ENCODE data around the gene HHIPL1.
A peak's percentile ranks its signal among the peaks of the same experiment; 100 is the strongest.

The HHIPL1 gene

DNA sequence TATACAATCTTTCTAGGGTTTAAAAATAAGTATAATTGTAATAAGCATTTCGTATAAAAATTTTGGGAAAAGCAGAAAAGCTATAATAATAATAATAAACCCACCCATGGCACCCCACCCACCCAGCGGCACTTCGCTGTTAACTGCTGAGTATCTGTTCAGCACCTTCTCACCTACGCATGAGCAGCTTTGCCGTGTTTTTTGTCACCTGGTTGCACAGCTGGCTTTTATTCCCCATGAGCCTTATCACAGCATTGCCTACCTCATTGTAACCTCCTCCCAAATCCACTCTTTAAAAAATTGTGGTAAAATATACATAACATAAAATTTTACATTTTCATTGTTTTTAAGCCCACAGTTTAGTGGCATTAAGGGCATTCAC is 73.9 kb downstream of the HHIPL1 start:
- no peak overlapping the region for H3K27ac ChIP-seq
- TF ChIP-seq, protein P1, sequence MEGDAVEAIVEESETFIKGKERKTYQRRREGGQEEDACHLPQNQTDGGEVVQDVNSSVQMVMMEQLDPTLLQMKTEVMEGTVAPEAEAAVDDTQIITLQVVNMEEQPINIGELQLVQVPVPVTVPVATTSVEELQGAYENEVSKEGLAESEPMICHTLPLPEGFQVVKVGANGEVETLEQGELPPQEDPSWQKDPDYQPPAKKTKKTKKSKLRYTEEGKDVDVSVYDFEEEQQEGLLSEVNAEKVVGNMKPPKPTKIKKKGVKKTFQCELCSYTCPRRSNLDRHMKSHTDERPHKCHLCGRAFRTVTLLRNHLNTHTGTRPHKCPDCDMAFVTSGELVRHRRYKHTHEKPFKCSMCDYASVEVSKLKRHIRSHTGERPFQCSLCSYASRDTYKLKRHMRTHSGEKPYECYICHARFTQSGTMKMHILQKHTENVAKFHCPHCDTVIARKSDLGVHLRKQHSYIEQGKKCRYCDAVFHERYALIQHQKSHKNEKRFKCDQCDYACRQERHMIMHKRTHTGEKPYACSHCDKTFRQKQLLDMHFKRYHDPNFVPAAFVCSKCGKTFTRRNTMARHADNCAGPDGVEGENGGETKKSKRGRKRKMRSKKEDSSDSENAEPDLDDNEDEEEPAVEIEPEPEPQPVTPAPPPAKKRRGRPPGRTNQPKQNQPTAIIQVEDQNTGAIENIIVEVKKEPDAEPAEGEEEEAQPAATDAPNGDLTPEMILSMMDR (IDR thresholded peaks at IDR 0.05) = no peak
- no peak overlapping the region for H3K4me3 ChIP-seq
- DNase-seq (ENCODE audit: low spot score) = no peak

DNA sequence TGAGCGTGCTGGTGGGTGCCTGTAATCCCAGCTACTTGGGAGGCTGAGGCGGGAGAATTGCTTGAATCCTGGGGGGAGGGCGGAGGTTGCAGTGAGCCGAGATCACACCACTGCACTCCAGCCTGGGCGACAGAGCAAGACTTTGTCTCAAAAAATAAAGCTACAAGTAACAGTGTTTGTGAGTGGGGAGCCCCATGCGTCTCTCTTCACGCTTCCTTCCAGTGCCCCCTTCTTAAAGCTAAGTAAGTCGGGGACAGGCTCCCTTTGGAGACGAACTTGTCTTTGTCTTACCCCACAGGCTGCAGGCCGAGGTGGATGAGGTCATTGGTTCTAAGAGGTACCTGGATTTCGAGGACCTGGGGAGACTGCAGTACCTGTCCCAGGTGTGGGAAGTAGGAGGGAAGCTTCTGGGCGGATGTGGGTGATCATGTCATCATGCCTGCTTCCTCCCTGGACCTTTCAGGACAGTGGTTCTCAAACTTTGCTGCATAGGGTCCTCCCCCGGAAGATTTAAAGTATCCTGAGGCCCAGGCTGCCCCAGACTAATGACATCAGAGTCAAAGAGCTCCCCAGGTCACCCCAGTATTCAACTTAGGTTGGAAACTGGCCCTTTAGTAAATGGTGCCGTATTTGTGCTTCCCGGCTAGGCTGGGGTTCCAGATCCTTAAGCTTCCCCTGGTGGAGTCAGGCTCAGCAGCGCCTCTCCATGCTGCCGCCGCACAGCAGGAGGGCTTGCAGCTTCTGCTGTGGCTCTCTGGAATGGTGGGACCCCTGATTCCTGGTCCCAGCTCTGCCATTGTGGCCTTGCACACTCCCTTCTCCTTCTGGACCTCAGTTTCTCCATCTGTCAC is 76.2 kb downstream of the HHIPL1 start:
- Histone ChIP-seq H3K27ac (no peak overlapping the region), H3K4me3 (no peak overlapping the region)
- TF ChIP-seq, protein P1 (IDR thresholded peaks at IDR 0.05) = no peak
- peak; percentile 21 for DNase-seq (ENCODE audit: low spot score)

DNA sequence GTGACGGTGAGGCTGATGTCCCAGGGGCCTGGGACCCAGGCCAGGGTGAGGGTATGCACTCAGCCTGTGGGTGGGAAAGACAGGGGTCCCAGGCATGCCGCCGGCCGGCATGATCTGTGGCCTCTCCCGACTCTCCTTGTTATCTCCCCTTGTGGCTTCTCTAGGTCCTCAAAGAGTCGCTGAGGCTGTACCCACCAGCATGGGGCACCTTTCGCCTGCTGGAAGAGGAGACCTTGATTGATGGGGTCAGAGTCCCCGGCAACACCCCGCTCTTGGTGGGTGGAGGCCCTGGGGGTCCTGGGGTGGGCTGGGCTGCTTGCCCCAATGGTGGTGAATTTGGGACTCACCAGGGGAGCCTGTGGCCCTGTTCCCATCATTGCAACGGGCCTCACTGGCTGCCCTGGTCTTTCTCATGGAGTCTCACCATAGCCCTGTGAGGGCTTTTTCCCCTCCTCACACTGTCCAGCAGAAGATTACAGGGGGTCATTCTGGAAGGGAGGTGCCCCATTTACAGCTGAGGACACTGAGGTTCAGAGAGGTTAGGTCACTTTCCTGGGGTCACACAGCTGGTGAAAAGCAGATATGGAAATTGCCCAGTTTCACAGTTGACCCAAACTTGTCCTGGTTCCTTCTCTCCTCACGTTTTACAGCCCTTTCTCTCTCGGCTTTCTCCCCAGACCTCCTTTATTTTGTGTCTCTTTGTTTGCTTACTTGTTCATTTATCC is 77.0 kb downstream of the HHIPL1 start:
- TF ChIP-seq, protein P1 (IDR thresholded peaks at IDR 0.05) = no peak
- no peak overlapping the region for H3K4me3 ChIP-seq
- no peak overlapping the region for H3K27ac ChIP-seq
- peak; percentile 54 for DNase-seq (ENCODE audit: low spot score)

- peak; percentile 43 for DNase-seq (ENCODE audit: low spot score)
- TF ChIP-seq, protein P1 (IDR thresholded peaks at IDR 0.05) = no peak
- H3K27ac ChIP-seq = no peak overlapping the region
- no peak overlapping the region for H3K4me3 ChIP-seq
Measured at GRCh38 chr14:99722741-99723140, 77.8 kb downstream of the HHIPL1 start.

- TF ChIP-seq, protein P1 (IDR thresholded peaks at IDR 0.05) = no peak
- H3K27ac ChIP-seq = no peak overlapping the region
- DNase-seq (ENCODE audit: low spot score) = peak; percentile 49
- no peak overlapping the region for H3K4me3 ChIP-seq
Measured at GRCh38 chr14:99724196-99724891, 79.4 kb downstream of the HHIPL1 start.

- DNase-seq (ENCODE audit: low spot score) = peak; percentile 54
- no peak overlapping the region for H3K27ac ChIP-seq
- H3K4me3 ChIP-seq = no peak overlapping the region
- TF ChIP-seq, protein P1 (IDR thresholded peaks at IDR 0.05) = no peak
Measured at GRCh38 chr14:99724939-99725773, 80.2 kb downstream of the HHIPL1 start.

Data from coronary artery (tissue), 2 donors.